B cell (primary cell): ENCODE data around the gene KIF16B. TPM values are rescaled to one million over a fixed set of nuclear protein-coding genes. Genes with fewer than 3 reads are reported as not detected.

Experiments
- ATAC-seq: fragments of 200-7000 bp; cut with Tn5 transposase; one replicate; pipeline ENCODE4 v1.10.0; 2021; ENCODE audit warnings: low read depth, mild to moderate bottlenecking, moderate number of reproducible peaks, moderate library complexity
- CTCF ChIA-PET: fragments of 350-600 bp; sonication (Branson Sonifier 250); formaldehyde crosslinking; loops from one replicate; lab custom pipeline; 2021; ENCODE audit warnings: antibody characterized with exemption, inconsistent platforms; lab: Charles Lee
- POLR2A ChIA-PET: fragments of 350-600 bp; sonication (Branson Sonifier 250); formaldehyde crosslinking; loops from one replicate; lab custom pipeline; 2021; ENCODE audit warnings: antibody characterized with exemption; lab: Charles Lee
- DNase-seq: peaks from one replicate; pipeline ENCODE4 v3.0.0; 2013
- H2AFZ ChIP-seq: 2 replicates; pipeline ENCODE4 v1.6.1; 2012; ENCODE audit warnings: mild to moderate bottlenecking, low read depth, low read length; ENCODE audit not compliant: insufficient read depth, poor library complexity, severe bottlenecking
- H3K27ac ChIP-seq, 2 donors: 1 replicate in 1 of 2; 2 replicates in 1 of 2; pipeline ENCODE4 v1.5.1; 2012 to 2013; ENCODE audit warnings: low read length in 2 of 2, mild to moderate bottlenecking in 2 of 2, moderate library complexity in 1 of 2
- H3K27me3 ChIP-seq, 4 experiments: fragments of 200-600 bp in 1 of 4; sonication (generic) in 1 of 4; replicated peaks in 1 of 4; 1 replicate in 2 of 4; 2 replicates in 2 of 4; pipeline versions ENCODE4 v1.6.1 to v1.7.0; 2013 to 2016; ENCODE audit warnings: low read length in 3 of 4, mild to moderate bottlenecking in 2 of 4, mixed read lengths in 1 of 4, moderate library complexity in 1 of 4; ENCODE audit not compliant: insufficient read depth in 4 of 4, control insufficient read depth in 3 of 4; ENCODE audit errors: control extremely low read depth in 1 of 4
- H3K36me3 ChIP-seq, 2 experiments: replicated peaks in 1 of 2; 1 replicate in 1 of 2; 2 replicates in 1 of 2; pipeline versions ENCODE4 v1.6.1 to v1.7.1; 2013; ENCODE audit warnings: low read length in 1 of 2; ENCODE audit not compliant: insufficient read depth in 2 of 2, control insufficient read depth in 1 of 2; ENCODE audit errors: control extremely low read depth in 1 of 2, extremely low read depth in 1 of 2
- H3K4me1 ChIP-seq, 2 donors: fragments of 200-600 bp in 1 of 2; sonication (generic) in 1 of 2; 1 replicate in 1 of 2; 2 replicates in 1 of 2; pipeline versions ENCODE4 v1.5.1 to v1.6.1; 2013 to 2017; ENCODE audit warnings: low read length in 2 of 2; ENCODE audit not compliant: control insufficient read depth in 2 of 2, insufficient read depth in 2 of 2
- H3K4me2 ChIP-seq: replicated peaks from 2 replicates; pipeline ENCODE3; 2012; ENCODE audit warnings: mild to moderate bottlenecking, low read depth, low read length; ENCODE audit not compliant: poor library complexity, severe bottlenecking
- H3K4me3 ChIP-seq, 5 experiments: fragments of 200-600 bp in 1 of 5; sonication (generic) in 1 of 5; 1 replicate in 3 of 5; 2 replicates in 2 of 5; pipeline versions ENCODE4 v1.5.1 to v1.7.0; 2011 to 2016; ENCODE audit warnings: low read length in 4 of 5, mild to moderate bottlenecking in 4 of 5, low read depth in 2 of 5, control low read depth in 1 of 5, moderate library complexity in 1 of 5; ENCODE audit not compliant: insufficient read depth in 1 of 5; ENCODE audit errors: control extremely low read depth in 1 of 5, extremely low read depth in 1 of 5
- H3K79me2 ChIP-seq: fragments of 200-600 bp; sonication (generic); one replicate; pipeline ENCODE4 v1.6.0; 2016; ENCODE audit warnings: low read length; ENCODE audit not compliant: control insufficient read depth, insufficient read depth
- H3K9ac ChIP-seq: fragments of 200-600 bp; sonication (generic); 2 replicates; pipeline ENCODE4 v1.6.1; 2017; ENCODE audit warnings: mild to moderate bottlenecking, low read length, moderate library complexity
- H3K9me3 ChIP-seq, 3 donors: one replicate each; pipeline versions ENCODE4 v1.6.1 to v1.7.1; 2013; ENCODE audit warnings: low read length in 2 of 3; ENCODE audit not compliant: control insufficient read depth in 2 of 3, insufficient read depth in 1 of 3; ENCODE audit errors: control extremely low read depth in 1 of 3
- H4K20me1 ChIP-seq: 2 replicates; pipeline ENCODE4 v1.6.0; 2012; ENCODE audit warnings: mild to moderate bottlenecking, low read length; ENCODE audit not compliant: insufficient read depth, control insufficient read depth, poor library complexity, severe bottlenecking
- H3K27ac Mint-ChIP-seq: one replicate; pipeline ENCODE4 v1.8.0; 2021; ENCODE audit warnings: mixed read lengths
- H3K27me3 Mint-ChIP-seq: one replicate; pipeline ENCODE4 v1.8.0; 2021; ENCODE audit warnings: mixed read lengths
- H3K4me1 Mint-ChIP-seq: one replicate; pipeline ENCODE4 v1.8.0; 2021; ENCODE audit warnings: mixed read lengths
- H3K4me3 Mint-ChIP-seq: one replicate; pipeline ENCODE4 v1.8.0; 2021; ENCODE audit warnings: mixed read lengths
- H3K9me3 Mint-ChIP-seq: one replicate; pipeline ENCODE4 v1.8.0; 2022; ENCODE audit warnings: mixed read lengths; ENCODE audit not compliant: insufficient read depth
- CTCF ChIP-seq: fragments of 200-600 bp; IDR thresholded peaks from one replicate; pipeline ENCODE4 v1.8.0; 2022; ENCODE audit warnings: antibody characterized with exemption, mild to moderate bottlenecking
- EZH2 ChIP-seq: IDR thresholded peaks from 2 replicates; pipeline ENCODE4 v1.6.1; 2012; ENCODE audit warnings: borderline replicate concordance, low read depth, mild to moderate bottlenecking, moderate library complexity, low read length; ENCODE audit not compliant: insufficient read depth, poor library complexity, severe bottlenecking
- WGBS: methylation state at CpG from one replicate; pipeline ENCODE4 v1.1.5; 2013; ENCODE audit warnings: missing lambda C conversion rate; ENCODE audit not compliant: insufficient coverage; 5-methylcytosine and 5-hydroxymethylcytosine counted together
- intact Hi-C: fragments of 100-400 bp; cut with micrococcal nuclease; formaldehyde crosslinking; loops from one replicate; pipeline ENCODE4 v1.10.0; 2022
- polyA plus RNA-seq: library from polyadenylated mRNA; depleted of rRNA; stranded (reverse); fragments of >200 nt; gene quantifications from 2 replicates; pipeline ENCODE4 v1.2.3, GENCODE V29; 2012
- total RNA-seq, 2 donors: library from RNA; stranded (reverse); fragments of 120-200 nt in 1 of 2; gene quantifications; 1 replicate in 1 of 2; 2 replicates in 1 of 2; pipeline versions ENCODE4 v1.2.3 to v1.2.4, GENCODE V29; 2013 to 2022

Gene KIF16B
- total and polyA plus RNA-seq, 2 donors (not counting 1 experiment from before 2014, with no cell fraction given): 4.5 to 13.0 TPM

- no peak for ATAC-seq
- H3K4me3 ChIP-seq: no peak overlapping the region
- no peaks in the 10 kb centered on the region for H3K36me3 ChIP-seq
- H3K4me2 ChIP-seq: no peak overlapping the region
- H3K27me3 Mint-ChIP-seq: no peaks in the 10 kb centered on the region
- no peak overlapping the region for H3K27ac ChIP-seq
- WGBS: 9% methylated on average over 1 of the region's 2 CpGs
- H3K4me1 ChIP-seq: no peaks in the 10 kb centered on the region
- CTCF ChIA-PET: interaction anchor here (0.7 kb wide), 1 partner anchor 537 kb away, joined by 3 read pairs; no protein-coding TSS in a partner anchor
- no peak for DNase-seq
- no peaks in the 10 kb centered on the region for H3K27me3 ChIP-seq
- H3K79me2 ChIP-seq: no peaks in the 10 kb centered on the region
- no peak overlapping the region for H3K27ac Mint-ChIP-seq
- POLR2A ChIA-PET: no interaction called here
- peaks cover 14% of the 10 kb centered on the region for H3K9me3 Mint-ChIP-seq
- intact Hi-C loops: no loop called here
- H3K9me3 ChIP-seq: peaks cover 4 to 42% (median 27%) of the 10 kb centered on the region in 3 donors
- H3K4me1 Mint-ChIP-seq: peaks cover 3% of the 10 kb centered on the region
- no peak overlapping the region for H3K4me3 Mint-ChIP-seq
- TF ChIP-seq CTCF (no peak), EZH2 (no peak)
- no peaks in the 10 kb centered on the region for H4K20me1 ChIP-seq
- no peak overlapping the region for H3K9ac ChIP-seq
- H2AFZ ChIP-seq: no peak overlapping the region
Observed at GRCh38 chr20:16263582-16263981, 309.7 kb downstream of the KIF16B start.

GRCh38 chr20:16262594-16262993 lies 310.7 kb downstream of the KIF16B start:
- Histone ChIP-seq H3K9ac (no peak overlapping the region), H3K4me3 (no peak overlapping the region), H3K36me3 (no peaks in the 10 kb centered on the region), H3K4me2 (no peak overlapping the region), H4K20me1 (no peaks in the 10 kb centered on the region), H2AFZ (no peak overlapping the region), H3K27ac (no peak overlapping the region), H3K27me3 (no peaks in the 10 kb centered on the region), H3K9me3 (peaks cover 4 to 39% (median 27%) of the 10 kb centered on the region in 3 donors), H3K4me1 (no peaks in the 10 kb centered on the region), H3K79me2 (no peaks in the 10 kb centered on the region)
- peaks cover 14% of the 10 kb centered on the region for H3K9me3 Mint-ChIP-seq
- H3K27ac Mint-ChIP-seq: no peak overlapping the region
- no peak overlapping the region for H3K4me3 Mint-ChIP-seq
- peaks cover 3% of the 10 kb centered on the region for H3K4me1 Mint-ChIP-seq
- TF ChIP-seq EZH2 (no peak), CTCF (no peak)
- intact Hi-C loops: no loop called here
- ATAC-seq: no peak
- H3K27me3 Mint-ChIP-seq: no peaks in the 10 kb centered on the region
- ChIA-PET POLR2A (no interaction called here), CTCF (no interaction called here)
- no peak for DNase-seq
- 82% methylated on average over 4 of the region's 5 CpGs for WGBS
